A549 (cell line): ENCODE data around the gene ETV3L. TPM values are rescaled to one million over a fixed set of nuclear protein-coding genes. Genes with fewer than 3 reads are reported as not detected.

Source experiments
- ATAC-seq, 2 experiments: fragments of 200-7000 bp in 1 of 2; fragments of >200 bp in 1 of 2; cut with Nextera tagmentation in 1 of 2; cut with Tn5 transposase in 1 of 2; 3 replicates each; pipeline versions ENCODE4 v1.8.0 to v1.9.1; 2018 to 2020; ENCODE audit warnings: mild to moderate bottlenecking in 1 of 2, moderate library complexity in 1 of 2
- CTCF ChIA-PET: fragments of 300-600 bp; sonication (Branson Sonifier 250); formaldehyde crosslinking; extraction: SDS; loops from one replicate; lab custom pipeline; 2021; ENCODE audit warnings: antibody characterized with exemption, inconsistent platforms; lab: Yijun Ruan, JAX
- POLR2A ChIA-PET: fragments of 350-600 bp; formaldehyde crosslinking; extraction: SDS; loops from one replicate; lab custom pipeline; 2021; ENCODE audit warnings: antibody characterized with exemption, inconsistent platforms; lab: Yijun Ruan, JAX
- DNase-seq, 2 experiments: peaks; one replicate each; pipeline versions ENCODE4 v3.0.0 to v3.0.0-alpha.2; 2011 to 2016; ENCODE audit warnings: low read depth in 1 of 2, low spot score in 1 of 2
- FAIRE-seq: peaks from 2 replicates; lab custom pipeline; 2011; peaks lifted over from hg19 to GRCh38; lab: Jason Lieb, UNC
- H3K27ac ChIP-seq, 2 experiments: fragments of >200 bp; sonication (Bioruptor Twin); formaldehyde crosslinking; 3 replicates each; pipeline ENCODE4 v1.5.1; 2016 to 2017
- H3K4me1 ChIP-seq: fragments of >200 bp; sonication (Bioruptor Twin); formaldehyde crosslinking; 3 replicates; pipeline ENCODE4 v1.6.1; 2016
- H3K4me2 ChIP-seq: fragments of >200 bp; sonication (Bioruptor Twin); formaldehyde crosslinking; 3 replicates; pipeline ENCODE4 v1.6.1; 2016
- H3K4me3 ChIP-seq: fragments of >200 bp; sonication (Bioruptor Twin); formaldehyde crosslinking; 3 replicates; pipeline ENCODE4 v1.5.1; 2016
- H3K9me3 ChIP-seq: fragments of >200 bp; sonication (Bioruptor Twin); formaldehyde crosslinking; 3 replicates; pipeline ENCODE4 v1.6.1; 2016
- BCL3 ChIP-seq: fragments of >200 bp; sonication (Bioruptor Twin); formaldehyde crosslinking; IDR thresholded peaks from 3 replicates; pipeline ENCODE4 v1.6.1; 2016
- CHD4 ChIP-seq: fragments of 200-600 bp; sonication (generic); IDR thresholded peaks from 2 replicates; pipeline ENCODE4 v1.6.1; 2016; ENCODE audit warnings: antibody characterized with exemption, mild to moderate bottlenecking, borderline replicate concordance
- E2F6 ChIP-seq: IDR thresholded peaks from 2 replicates; pipeline ENCODE4 v1.6.1; 2012; ENCODE audit warnings: low read depth, borderline replicate concordance
- ELK1 ChIP-seq: fragments of 150-350 bp; IDR thresholded peaks from 2 replicates; pipeline ENCODE4 v1.6.1; 2014; ENCODE audit warnings: low read depth, mild to moderate bottlenecking, low read length
- EP300 ChIP-seq, 2 experiments: fragments of >200 bp; sonication (Bioruptor Twin); formaldehyde crosslinking; IDR thresholded peaks; 2 replicates in 1 of 2; 3 replicates in 1 of 2; pipeline ENCODE4 v1.6.1; 2016 to 2017
- ESRRA ChIP-seq: fragments of 150-350 bp; IDR thresholded peaks from 2 replicates; pipeline ENCODE4 v1.6.1; 2014; ENCODE audit warnings: mild to moderate bottlenecking, low read length, borderline replicate concordance
- FOXS1 ChIP-seq: fragments of 250-450 bp; sonication (Bioruptor Pico); IDR thresholded peaks from 2 replicates; pipeline ENCODE4 v1.5.0; 2020; ENCODE audit warnings: mild to moderate bottlenecking, moderate library complexity
- HDAC2 ChIP-seq: fragments of 200-600 bp; sonication (generic); IDR thresholded peaks from 2 replicates; pipeline ENCODE4 v1.6.1; 2016
- HES2 ChIP-seq: fragments of >200 bp; sonication (Bioruptor Twin); formaldehyde crosslinking; IDR thresholded peaks from 2 replicates; pipeline ENCODE4 v1.6.1; 2016
- HOXB13 ChIP-seq: fragments of 250-450 bp; sonication (Bioruptor Pico); IDR thresholded peaks from 2 replicates; pipeline ENCODE4 v1.5.0; 2020; ENCODE audit warnings: low read depth, mild to moderate bottlenecking, moderate library complexity
- HOXB5 ChIP-seq: fragments of 250-450 bp; sonication (Bioruptor Pico); IDR thresholded peaks from 2 replicates; pipeline ENCODE4 v1.5.0; 2020; ENCODE audit warnings: mild to moderate bottlenecking, moderate library complexity
- JUNB ChIP-seq: fragments of >200 bp; sonication (Bioruptor Twin); formaldehyde crosslinking; IDR thresholded peaks from 2 replicates; pipeline ENCODE4 v1.6.1; 2016
- KDM1A ChIP-seq: fragments of 200-600 bp; sonication (generic); IDR thresholded peaks from 2 replicates; pipeline ENCODE4 v1.6.1; 2016; ENCODE audit warnings: low read depth, mild to moderate bottlenecking
- NFE2L2 ChIP-seq: fragments of 150-350 bp; conservative IDR thresholded peaks from 2 replicates; pipeline ENCODE4 v1.6.1; 2014; ENCODE audit warnings: low read length
- NPAS2 ChIP-seq: fragments of 250-450 bp; sonication (Bioruptor Pico); IDR thresholded peaks from 2 replicates; pipeline ENCODE4 v1.8.0; 2022; ENCODE audit warnings: mild to moderate bottlenecking, moderate library complexity, borderline replicate concordance
- NR3C1 ChIP-seq: fragments of >200 bp; sonication (Bioruptor Twin); formaldehyde crosslinking; IDR thresholded peaks from 3 replicates; pipeline ENCODE4 v1.6.1; 2017
- POLR2A ChIP-seq: IDR thresholded peaks from 2 replicates; pipeline ENCODE4 v1.6.1; 2012; ENCODE audit warnings: mild to moderate bottlenecking, low read length
- POLR2AphosphoS2 ChIP-seq: conservative IDR thresholded peaks from 2 replicates; pipeline ENCODE4 v1.6.1; 2012; ENCODE audit warnings: low read length, improper control_type of control experiment, inconsistent platforms
- RCOR1 ChIP-seq: fragments of 150-350 bp; IDR thresholded peaks from 2 replicates; pipeline ENCODE4 v1.6.1; 2014; ENCODE audit warnings: antibody characterized with exemption, low read length, low read depth
- RFX5 ChIP-seq: fragments of 450-650 bp; IDR thresholded peaks from 2 replicates; pipeline ENCODE4 v1.7.1; 2014; ENCODE audit warnings: antibody characterized with exemption, mild to moderate bottlenecking, moderate library complexity
- RNF2 ChIP-seq: fragments of 200-600 bp; sonication (generic); IDR thresholded peaks from 2 replicates; pipeline ENCODE4 v1.6.1; 2016; ENCODE audit warnings: low read depth, mild to moderate bottlenecking, antibody characterized with exemption, moderate library complexity, borderline replicate concordance
- SMC3 ChIP-seq: fragments of >200 bp; sonication (Bioruptor Twin); formaldehyde crosslinking; IDR thresholded peaks from 3 replicates; pipeline ENCODE4 v1.6.1; 2018; ENCODE audit warnings: inconsistent platforms
- TFCP2L1 ChIP-seq: fragments of 250-450 bp; sonication (Bioruptor Pico); IDR thresholded peaks from 2 replicates; pipeline ENCODE4 v1.5.0; 2021; ENCODE audit warnings: mild to moderate bottlenecking
- ZNF302 ChIP-seq: fragments of 250-450 bp; sonication (Bioruptor Pico); IDR thresholded peaks from 2 replicates; pipeline ENCODE4 v1.9.0; 2021; ENCODE audit warnings: inconsistent platforms, mild to moderate bottlenecking, moderate library complexity
- WGBS: methylation state at CpG from one replicate; pipeline ENCODE4 v1.1.6; 2017; ENCODE audit errors: missing lambda C conversion rate; 5-methylcytosine and 5-hydroxymethylcytosine counted together
- polyA plus RNA-seq, 4 experiments: library from polyadenylated mRNA; depleted of rRNA in 3 of 4; stranded (reverse); fragments of >200 nt; fragmentation: RNase III in 1 of 4; extraction: RNeasy Plus Mini Kit Qiagen cat#74134 plus additional on column Dnase treatment in 1 of 4; gene quantifications; 2 replicates in 3 of 4; 3 replicates in 1 of 4; pipeline ENCODE4 v1.2.3, GENCODE V29; 2011 to 2017

ETV3L gene
- polyA plus RNA-seq, 2 of the 4 experiments (the other 2 are of a cell fraction): not detected

- no peak for TF ChIP-seq SMC3
- TF ChIP-seq HES2: no peak
- no peak for TF ChIP-seq ZNF302
- TF ChIP-seq E2F6: no peak
- TF ChIP-seq NFE2L2: no peak
- TF ChIP-seq ELK1: no peak
- no peak for TF ChIP-seq EP300 (IDR thresholded peaks at IDR 0.05)
- TF ChIP-seq CHD4: no peak
- no peak for TF ChIP-seq NR3C1
- TF ChIP-seq TFCP2L1 (CRISPR knock-in tag): no peak
- no peak for TF ChIP-seq HDAC2
- no peak for TF ChIP-seq POLR2A
- no peak for TF ChIP-seq POLR2AphosphoS2
- TF ChIP-seq RCOR1: no peak
- no peak for TF ChIP-seq KDM1A
- TF ChIP-seq RNF2: no peak
- no peak for TF ChIP-seq JUNB
- no peak for TF ChIP-seq ESRRA
- TF ChIP-seq NPAS2: no peak
- no peak for TF ChIP-seq FOXS1 (CRISPR knock-in tag)
These were observed 18.0 kb upstream of the ETV3L start for GRCh38 chr1:157117527-157118057.

GRCh38 chr1:157116737-157117103 is 17.1 kb upstream of the ETV3L start:
- no peak overlapping the region for H3K27ac ChIP-seq
- no peaks in the 10 kb centered on the region for H3K9me3 ChIP-seq
- no peak for ATAC-seq
- CTCF ChIA-PET: interaction anchor here (0.5 to 9.8 kb wide), 4 partner anchors 10 to 39 kb away, joined by 3 to 79 read pairs (median 8); no protein-coding TSS in a partner anchor
- H3K4me3 ChIP-seq: no peak overlapping the region
- POLR2A ChIA-PET: no interaction called here
- H3K4me1 ChIP-seq: no peaks in the 10 kb centered on the region
- no peak overlapping the region for H3K4me2 ChIP-seq
- FAIRE-seq: no peak
- DNase-seq: no peak
- TF ChIP-seq RFX5: no peak
- TF ChIP-seq HOXB5: no peak
- no peak for TF ChIP-seq BCL3
- peak; percentile 45; the same call in 1 of the 2 replicates for TF ChIP-seq KDM1A
- no peak for TF ChIP-seq HOXB13

More at GRCh38 chr1:157117527-157118057, 18.0 kb upstream of the ETV3L start:
- ATAC-seq: no peak
- no peak for DNase-seq
- no peaks in the 10 kb centered on the region for H3K9me3 ChIP-seq
- H3K4me3 ChIP-seq: no peak overlapping the region
- ChIA-PET POLR2A (no interaction called here), CTCF (interaction anchor here (2.1 to 9.8 kb wide), 2 partner anchors 28 to 38 kb away, joined by 11 to 79 read pairs; no protein-coding TSS in a partner anchor)
- H3K27ac ChIP-seq: no peak overlapping the region
- H3K4me2 ChIP-seq: no peak overlapping the region
- no peaks in the 10 kb centered on the region for H3K4me1 ChIP-seq
- no peak for FAIRE-seq
- WGBS: 69% methylated on average over 3 of the region's 4 CpGs
